HepG2 (cell line): ENCODE measurements around the gene LIPT1. TPM values are rescaled to one million over a fixed set of nuclear protein-coding genes. Genes with fewer than 3 reads are reported as not detected.
A peak's percentile ranks its signal among the peaks of the same experiment; 100 is the strongest.

Experiments used
- EZH2 ChIP-seq: conservative IDR thresholded peaks from 2 replicates; pipeline ENCODE4 v1.6.1; 2012; ENCODE audit warnings: mild to moderate bottlenecking, low read depth, low read length, moderate library complexity
- GABPB1 ChIP-seq: IDR thresholded peaks from 2 replicates; pipeline ENCODE4 v1.6.1; 2016; ENCODE audit warnings: mild to moderate bottlenecking, missing genetic modification reagents, moderate library complexity, missing compliant biosample characterization
- KAT8 ChIP-seq: IDR thresholded peaks from 2 replicates; pipeline ENCODE4 v1.6.1; 2016; ENCODE audit warnings: missing genetic modification reagents, missing compliant biosample characterization
- MTF1 ChIP-seq: sonication (generic); formaldehyde crosslinking; IDR thresholded peaks from 2 replicates; pipeline ENCODE4 v1.5.0; 2020; ENCODE audit warnings: missing genetic modification reagents
- POLR2G ChIP-seq: fragments of 200-400 bp; formaldehyde crosslinking; IDR thresholded peaks from 2 replicates; pipeline ENCODE4 v1.6.1; 2018; ENCODE audit warnings: mild to moderate bottlenecking, low read depth, low read length, moderate library complexity
- PPARG ChIP-seq: conservative IDR thresholded peaks from 2 replicates; pipeline ENCODE4 v1.6.1; 2016; ENCODE audit warnings: missing biosample characterization, missing genetic modification reagents
- SP5 ChIP-seq: IDR thresholded peaks from 2 replicates; pipeline ENCODE4 v1.6.1; 2016; ENCODE audit warnings: low read depth, borderline replicate concordance
- TRIM24 ChIP-seq: sonication (generic); formaldehyde crosslinking; IDR thresholded peaks from 2 replicates; pipeline ENCODE4 v1.8.0; 2022; ENCODE audit warnings: mild to moderate bottlenecking, missing genetic modification reagents
- WIZ ChIP-seq: sonication (generic); formaldehyde crosslinking; IDR thresholded peaks from 2 replicates; pipeline ENCODE4 v1.5.1; 2020; ENCODE audit warnings: mild to moderate bottlenecking, missing genetic modification reagents
- ZBTB21 ChIP-seq: sonication (generic); formaldehyde crosslinking; IDR thresholded peaks from 2 replicates; pipeline ENCODE4 v1.4.0; 2020; ENCODE audit warnings: missing genetic modification reagents
- ZBTB7A ChIP-seq: sonication (generic); formaldehyde crosslinking; IDR thresholded peaks from 2 replicates; pipeline ENCODE4 v1.8.0; 2022; ENCODE audit warnings: mild to moderate bottlenecking, missing genetic modification reagents
- ZC3H4 ChIP-seq: sonication (generic); formaldehyde crosslinking; IDR thresholded peaks from 2 replicates; pipeline ENCODE4 v1.4.0; 2020; ENCODE audit warnings: missing genetic modification reagents, borderline replicate concordance
- ZNF225 ChIP-seq: sonication (generic); formaldehyde crosslinking; IDR thresholded peaks from 2 replicates; pipeline ENCODE4 v1.4.0; 2020; ENCODE audit warnings: mild to moderate bottlenecking, missing genetic modification reagents
- ZNF766 ChIP-seq: sonication (generic); formaldehyde crosslinking; IDR thresholded peaks from 2 replicates; pipeline ENCODE4 v1.5.0; 2020; ENCODE audit warnings: missing genetic modification reagents, borderline replicate concordance
- polyA plus RNA-seq, 8 experiments: library from polyadenylated mRNA; depleted of rRNA in 3 of 8; stranded (reverse) in 7 of 8; unstranded in 1 of 8; fragments of >200 nt; fragmentation: Illumina TruSeq in 4 of 8; extraction: Trizol in 4 of 8; gene quantifications; 2 replicates each; pipeline versions ENCODE4 v1.2.1 to v1.2.3, GENCODE V29; 2011 to 2016; ENCODE audit warnings: low read depth in 4 of 8, missing spikeins in 1 of 8, mixed read lengths in 1 of 8; ENCODE audit not compliant: insufficient read depth in 1 of 8
- total RNA-seq, 5 experiments: library from RNA; depleted of rRNA; stranded (reverse); fragments of >200 nt; fragmentation: Illumina TruSeq; extraction: Trizol; gene quantifications; 2 replicates each; pipeline ENCODE4 v1.2.3, GENCODE V29; 2016; ENCODE audit warnings: low read depth in 1 of 5
- TF ChIP-seq, protein P1 (sequence below): sonication (generic); formaldehyde crosslinking; IDR thresholded peaks from 2 replicates; pipeline ENCODE4 v1.8.1; 2022; ENCODE audit warnings: low read depth, mild to moderate bottlenecking, missing genetic modification reagents
- TF ChIP-seq, protein P2 (sequence below): sonication (generic); formaldehyde crosslinking; IDR thresholded peaks from 2 replicates; pipeline ENCODE4 v1.8.0; 2023; ENCODE audit warnings: mild to moderate bottlenecking, missing genetic modification reagents
- TF ChIP-seq, protein P3 (sequence below): sonication (generic); formaldehyde crosslinking; IDR thresholded peaks from 2 replicates; pipeline ENCODE4 v1.4.0; 2020; ENCODE audit warnings: mild to moderate bottlenecking, low read depth, missing genetic modification reagents
- TF ChIP-seq, protein P4 (sequence below): sonication (generic); formaldehyde crosslinking; IDR thresholded peaks from one replicate; pipeline ENCODE4 v1.5.1; 2020; ENCODE audit warnings: mild to moderate bottlenecking, missing genetic modification reagents; ENCODE audit errors: not compliant biosample characterization

The LIPT1 gene
- total and polyA plus RNA-seq, 2 of the 13 experiments (the other 11 are each of a cell fraction or from before 2014, with no cell fraction given) = 8.0 to 9.6 TPM

DNA sequence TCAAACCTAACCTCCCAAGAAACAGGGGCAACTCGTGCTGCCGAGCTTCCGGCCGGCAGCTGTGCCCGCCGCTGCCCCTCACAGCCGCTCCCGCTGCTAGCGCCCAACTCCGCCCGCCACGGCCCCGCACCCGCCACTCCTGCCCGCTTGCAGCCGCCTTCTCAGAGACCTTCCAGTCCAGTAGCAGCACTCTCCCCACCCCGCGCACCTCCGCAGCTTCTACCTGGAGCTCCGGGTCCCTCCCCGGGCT, 14.0 kb upstream of the LIPT1 start (continued):
- TF ChIP-seq, protein P1, sequence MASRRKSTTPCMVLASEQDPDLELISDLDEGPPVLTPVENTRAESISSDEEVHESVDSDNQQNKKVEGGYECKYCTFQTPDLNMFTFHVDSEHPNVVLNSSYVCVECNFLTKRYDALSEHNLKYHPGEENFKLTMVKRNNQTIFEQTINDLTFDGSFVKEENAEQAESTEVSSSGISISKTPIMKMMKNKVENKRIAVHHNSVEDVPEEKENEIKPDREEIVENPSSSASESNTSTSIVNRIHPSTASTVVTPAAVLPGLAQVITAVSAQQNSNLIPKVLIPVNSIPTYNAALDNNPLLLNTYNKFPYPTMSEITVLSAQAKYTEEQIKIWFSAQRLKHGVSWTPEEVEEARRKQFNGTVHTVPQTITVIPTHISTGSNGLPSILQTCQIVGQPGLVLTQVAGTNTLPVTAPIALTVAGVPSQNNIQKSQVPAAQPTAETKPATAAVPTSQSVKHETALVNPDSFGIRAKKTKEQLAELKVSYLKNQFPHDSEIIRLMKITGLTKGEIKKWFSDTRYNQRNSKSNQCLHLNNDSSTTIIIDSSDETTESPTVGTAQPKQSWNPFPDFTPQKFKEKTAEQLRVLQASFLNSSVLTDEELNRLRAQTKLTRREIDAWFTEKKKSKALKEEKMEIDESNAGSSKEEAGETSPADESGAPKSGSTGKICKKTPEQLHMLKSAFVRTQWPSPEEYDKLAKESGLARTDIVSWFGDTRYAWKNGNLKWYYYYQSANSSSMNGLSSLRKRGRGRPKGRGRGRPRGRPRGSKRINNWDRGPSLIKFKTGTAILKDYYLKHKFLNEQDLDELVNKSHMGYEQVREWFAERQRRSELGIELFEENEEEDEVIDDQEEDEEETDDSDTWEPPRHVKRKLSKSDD (CRISPR knock-in tag) = no peak
- no peak for TF ChIP-seq PPARG (CRISPR knock-in tag)
- TF ChIP-seq, protein P2, sequence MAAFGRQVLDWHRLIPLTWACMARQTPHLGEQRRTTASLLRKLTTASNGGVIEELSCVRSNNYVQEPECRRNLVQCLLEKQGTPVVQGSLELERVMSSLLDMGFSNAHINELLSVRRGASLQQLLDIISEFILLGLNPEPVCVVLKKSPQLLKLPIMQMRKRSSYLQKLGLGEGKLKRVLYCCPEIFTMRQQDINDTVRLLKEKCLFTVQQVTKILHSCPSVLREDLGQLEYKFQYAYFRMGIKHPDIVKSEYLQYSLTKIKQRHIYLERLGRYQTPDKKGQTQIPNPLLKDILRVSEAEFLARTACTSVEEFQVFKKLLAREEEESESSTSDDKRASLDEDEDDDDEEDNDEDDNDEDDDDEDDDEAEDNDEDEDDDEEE = peak; percentile 61
- TF ChIP-seq ZC3H4 (CRISPR knock-in tag) = no peak
- peak; percentile 74; the same call in 1 of the 2 replicates for TF ChIP-seq MTF1 (CRISPR knock-in tag)
- no peak for TF ChIP-seq KAT8 (CRISPR knock-in tag)
- TF ChIP-seq ZNF225 (CRISPR knock-in tag) = no peak
- peak; percentile 78; the same call in 1 of the 2 replicates for TF ChIP-seq ZNF766 (CRISPR knock-in tag)
- TF ChIP-seq ZBTB7A = no peak
- TF ChIP-seq EZH2 = no peak
- TF ChIP-seq, protein P3, sequence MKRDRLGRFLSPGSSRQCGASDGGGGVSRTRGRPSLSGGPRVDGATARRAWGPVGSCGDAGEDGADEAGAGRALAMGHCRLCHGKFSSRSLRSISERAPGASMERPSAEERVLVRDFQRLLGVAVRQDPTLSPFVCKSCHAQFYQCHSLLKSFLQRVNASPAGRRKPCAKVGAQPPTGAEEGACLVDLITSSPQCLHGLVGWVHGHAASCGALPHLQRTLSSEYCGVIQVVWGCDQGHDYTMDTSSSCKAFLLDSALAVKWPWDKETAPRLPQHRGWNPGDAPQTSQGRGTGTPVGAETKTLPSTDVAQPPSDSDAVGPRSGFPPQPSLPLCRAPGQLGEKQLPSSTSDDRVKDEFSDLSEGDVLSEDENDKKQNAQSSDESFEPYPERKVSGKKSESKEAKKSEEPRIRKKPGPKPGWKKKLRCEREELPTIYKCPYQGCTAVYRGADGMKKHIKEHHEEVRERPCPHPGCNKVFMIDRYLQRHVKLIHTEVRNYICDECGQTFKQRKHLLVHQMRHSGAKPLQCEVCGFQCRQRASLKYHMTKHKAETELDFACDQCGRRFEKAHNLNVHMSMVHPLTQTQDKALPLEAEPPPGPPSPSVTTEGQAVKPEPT = peak; percentile 76; the same call in 1 of the 2 replicates
- TF ChIP-seq POLR2G = no peak; the same call in 1 of the 2 replicates
- no peak for TF ChIP-seq TRIM24 (CRISPR knock-in tag)
- TF ChIP-seq, protein P4, sequence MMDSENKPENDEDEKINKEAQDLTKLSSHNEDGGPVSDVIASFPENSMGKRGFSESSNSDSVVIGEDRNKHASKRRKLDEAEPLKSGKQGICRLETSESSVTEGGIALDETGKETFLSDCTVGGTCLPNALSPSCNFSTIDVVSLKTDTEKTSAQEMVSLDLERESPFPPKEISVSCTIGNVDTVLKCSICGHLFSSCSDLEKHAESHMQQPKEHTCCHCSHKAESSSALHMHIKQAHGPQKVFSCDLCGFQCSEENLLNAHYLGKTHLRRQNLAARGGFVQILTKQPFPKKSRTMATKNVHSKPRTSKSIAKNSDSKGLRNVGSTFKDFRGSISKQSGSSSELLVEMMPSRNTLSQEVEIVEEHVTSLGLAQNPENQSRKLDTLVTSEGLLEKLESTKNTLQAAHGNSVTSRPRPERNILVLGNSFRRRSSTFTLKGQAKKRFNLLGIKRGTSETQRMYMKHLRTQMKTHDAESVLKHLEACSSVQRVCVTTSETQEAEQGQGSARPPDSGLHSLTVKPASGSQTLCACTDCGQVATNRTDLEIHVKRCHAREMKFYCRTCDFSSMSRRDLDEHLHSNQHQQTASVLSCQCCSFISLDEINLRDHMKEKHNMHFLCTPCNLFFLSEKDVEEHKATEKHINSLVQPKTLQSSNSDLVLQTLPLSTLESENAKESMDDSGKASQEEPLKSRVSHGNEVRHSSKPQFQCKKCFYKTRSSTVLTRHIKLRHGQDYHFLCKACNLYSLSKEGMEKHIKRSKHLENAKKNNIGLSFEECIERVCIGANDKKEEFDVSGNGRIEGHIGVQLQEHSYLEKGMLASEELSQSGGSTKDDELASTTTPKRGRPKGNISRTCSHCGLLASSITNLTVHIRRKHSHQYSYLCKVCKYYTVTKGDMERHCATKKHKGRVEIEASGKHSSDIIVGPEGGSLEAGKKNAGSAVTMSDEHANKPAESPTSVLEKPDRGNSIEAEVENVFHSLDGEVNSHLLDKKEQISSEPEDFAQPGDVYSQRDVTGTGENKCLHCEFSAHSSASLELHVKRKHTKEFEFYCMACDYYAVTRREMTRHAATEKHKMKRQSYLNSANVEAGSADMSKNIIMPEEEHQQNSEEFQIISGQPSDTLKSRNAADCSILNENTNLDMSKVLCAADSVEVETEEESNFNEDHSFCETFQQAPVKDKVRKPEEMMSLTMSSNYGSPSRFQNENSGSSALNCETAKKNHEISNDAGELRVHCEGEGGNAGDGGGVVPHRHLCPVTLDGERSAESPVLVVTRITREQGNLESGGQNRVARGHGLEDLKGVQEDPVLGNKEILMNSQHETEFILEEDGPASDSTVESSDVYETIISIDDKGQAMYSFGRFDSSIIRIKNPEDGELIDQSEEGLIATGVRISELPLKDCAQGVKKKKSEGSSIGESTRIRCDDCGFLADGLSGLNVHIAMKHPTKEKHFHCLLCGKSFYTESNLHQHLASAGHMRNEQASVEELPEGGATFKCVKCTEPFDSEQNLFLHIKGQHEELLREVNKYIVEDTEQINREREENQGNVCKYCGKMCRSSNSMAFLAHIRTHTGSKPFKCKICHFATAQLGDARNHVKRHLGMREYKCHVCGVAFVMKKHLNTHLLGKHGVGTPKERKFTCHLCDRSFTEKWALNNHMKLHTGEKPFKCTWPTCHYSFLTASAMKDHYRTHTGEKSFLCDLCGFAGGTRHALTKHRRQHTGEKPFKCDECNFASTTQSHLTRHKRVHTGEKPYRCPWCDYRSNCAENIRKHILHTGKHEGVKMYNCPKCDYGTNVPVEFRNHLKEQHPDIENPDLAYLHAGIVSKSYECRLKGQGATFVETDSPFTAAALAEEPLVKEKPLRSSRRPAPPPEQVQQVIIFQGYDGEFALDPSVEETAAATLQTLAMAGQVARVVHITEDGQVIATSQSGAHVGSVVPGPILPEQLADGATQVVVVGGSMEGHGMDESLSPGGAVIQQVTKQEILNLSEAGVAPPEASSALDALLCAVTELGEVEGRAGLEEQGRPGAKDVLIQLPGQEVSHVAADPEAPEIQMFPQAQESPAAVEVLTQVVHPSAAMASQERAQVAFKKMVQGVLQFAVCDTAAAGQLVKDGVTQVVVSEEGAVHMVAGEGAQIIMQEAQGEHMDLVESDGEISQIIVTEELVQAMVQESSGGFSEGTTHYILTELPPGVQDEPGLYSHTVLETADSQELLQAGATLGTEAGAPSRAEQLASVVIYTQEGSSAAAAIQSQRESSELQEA (CRISPR knock-in tag) = peak; percentile 42
- TF ChIP-seq ZBTB21 (CRISPR knock-in tag) = no peak
- TF ChIP-seq WIZ = peak; percentile 84; the same call in 1 of the 2 replicates
- no peak for TF ChIP-seq SP5
- TF ChIP-seq GABPB1 (CRISPR knock-in tag) = peak; percentile 87
